Thoracic aorta (tissue), 2 donors: ENCODE results near the gene SFT2D2. TPM values are rescaled to one million over a fixed set of nuclear protein-coding genes. Genes with fewer than 3 reads are reported as not detected.

Experiments
- ATAC-seq: fragments of 150-250 bp; one replicate; pipeline ENCODE4 v1.8.0; 2017; ENCODE audit warnings: low read depth; ENCODE audit not compliant: insufficient number of reproducible peaks, low FRiP score
- DNase-seq: peaks from one replicate; pipeline ENCODE4 v3.0.0-alpha.2; 2020; ENCODE audit warnings: low spot score
- H3K27ac ChIP-seq, 2 donors: fragments of 200-600 bp; sonication (generic); 1 replicate in 1 of 2; 2 replicates in 1 of 2; pipeline ENCODE4 v1.5.1; 2016; ENCODE audit warnings: mild to moderate bottlenecking in 2 of 2, moderate library complexity in 2 of 2
- H3K27me3 ChIP-seq: fragments of 200-600 bp; sonication (generic); replicated peaks from 2 replicates; pipeline ENCODE4 v1.6.0; 2016; ENCODE audit warnings: mild to moderate bottlenecking; ENCODE audit not compliant: insufficient read depth
- H3K36me3 ChIP-seq: fragments of 200-600 bp; sonication (generic); one replicate; pipeline ENCODE4 v1.5.1; 2016
- H3K4me1 ChIP-seq, 2 donors: fragments of 200-600 bp; sonication (generic); 1 replicate in 1 of 2; 2 replicates in 1 of 2; pipeline versions ENCODE4 v1.5.1 to v1.6.0; 2016; ENCODE audit warnings: low read depth in 2 of 2, mild to moderate bottlenecking in 1 of 2; ENCODE audit not compliant: control insufficient read depth in 1 of 2
- H3K4me3 ChIP-seq: fragments of 200-600 bp; sonication (generic); 2 replicates; pipeline ENCODE4 v1.5.1; 2016; ENCODE audit warnings: mild to moderate bottlenecking
- H3K9me3 ChIP-seq: fragments of 200-600 bp; sonication (generic); 2 replicates; pipeline ENCODE4 v1.5.1; 2016
- total RNA-seq, 2 donors: library from RNA; depleted of rRNA; stranded (reverse); fragments of >200 nt; gene quantifications; one replicate each; pipeline versions ENCODE4 v1.1.0 to v1.2.3, GENCODE V29; 2016
- TF ChIP-seq, protein P1 (sequence below): fragments of 200-600 bp; sonication (generic); IDR thresholded peaks from one replicate; pipeline ENCODE4 v1.5.1; 2019; ENCODE audit warnings: antibody characterized with exemption

SFT2D2 gene
- total RNA-seq, 2 donors from 2014 or later: 65.4 to 124 TPM

DNA sequence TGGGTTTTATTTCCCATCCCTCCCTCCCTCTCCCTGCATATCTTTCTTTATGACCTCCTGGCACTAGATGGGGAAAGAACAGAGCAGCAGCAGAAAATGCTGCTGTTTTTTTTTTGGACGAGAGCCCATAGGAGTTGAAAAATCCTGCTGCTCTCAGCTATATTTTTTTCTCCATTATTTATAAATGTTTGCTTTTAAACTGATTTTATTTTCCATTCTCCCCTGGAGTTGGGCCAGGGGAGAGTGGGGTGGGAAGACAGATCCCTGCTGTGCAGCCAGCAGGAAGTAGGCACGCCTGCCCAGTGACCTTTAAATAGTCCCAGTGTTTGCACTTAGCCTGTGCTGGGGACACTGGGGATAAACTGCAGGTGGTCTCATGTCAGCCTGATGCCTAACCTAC, 17.4 kb downstream of the SFT2D2 start:
- peaks cover 21 to 53% of the 10 kb centered on the region in 2 donors for H3K4me1 ChIP-seq
- H3K27ac ChIP-seq: peak overlapping the region; percentile 39 to 60
- no peak for ATAC-seq
- no peaks in the 10 kb centered on the region for H3K27me3 ChIP-seq
- TF ChIP-seq, protein P1, sequence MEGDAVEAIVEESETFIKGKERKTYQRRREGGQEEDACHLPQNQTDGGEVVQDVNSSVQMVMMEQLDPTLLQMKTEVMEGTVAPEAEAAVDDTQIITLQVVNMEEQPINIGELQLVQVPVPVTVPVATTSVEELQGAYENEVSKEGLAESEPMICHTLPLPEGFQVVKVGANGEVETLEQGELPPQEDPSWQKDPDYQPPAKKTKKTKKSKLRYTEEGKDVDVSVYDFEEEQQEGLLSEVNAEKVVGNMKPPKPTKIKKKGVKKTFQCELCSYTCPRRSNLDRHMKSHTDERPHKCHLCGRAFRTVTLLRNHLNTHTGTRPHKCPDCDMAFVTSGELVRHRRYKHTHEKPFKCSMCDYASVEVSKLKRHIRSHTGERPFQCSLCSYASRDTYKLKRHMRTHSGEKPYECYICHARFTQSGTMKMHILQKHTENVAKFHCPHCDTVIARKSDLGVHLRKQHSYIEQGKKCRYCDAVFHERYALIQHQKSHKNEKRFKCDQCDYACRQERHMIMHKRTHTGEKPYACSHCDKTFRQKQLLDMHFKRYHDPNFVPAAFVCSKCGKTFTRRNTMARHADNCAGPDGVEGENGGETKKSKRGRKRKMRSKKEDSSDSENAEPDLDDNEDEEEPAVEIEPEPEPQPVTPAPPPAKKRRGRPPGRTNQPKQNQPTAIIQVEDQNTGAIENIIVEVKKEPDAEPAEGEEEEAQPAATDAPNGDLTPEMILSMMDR: no peak
- no peaks in the 10 kb centered on the region for H3K9me3 ChIP-seq
- no peak overlapping the region for H3K4me3 ChIP-seq
- no peak for DNase-seq
- peaks cover 48% of the 10 kb centered on the region for H3K36me3 ChIP-seq

DNA sequence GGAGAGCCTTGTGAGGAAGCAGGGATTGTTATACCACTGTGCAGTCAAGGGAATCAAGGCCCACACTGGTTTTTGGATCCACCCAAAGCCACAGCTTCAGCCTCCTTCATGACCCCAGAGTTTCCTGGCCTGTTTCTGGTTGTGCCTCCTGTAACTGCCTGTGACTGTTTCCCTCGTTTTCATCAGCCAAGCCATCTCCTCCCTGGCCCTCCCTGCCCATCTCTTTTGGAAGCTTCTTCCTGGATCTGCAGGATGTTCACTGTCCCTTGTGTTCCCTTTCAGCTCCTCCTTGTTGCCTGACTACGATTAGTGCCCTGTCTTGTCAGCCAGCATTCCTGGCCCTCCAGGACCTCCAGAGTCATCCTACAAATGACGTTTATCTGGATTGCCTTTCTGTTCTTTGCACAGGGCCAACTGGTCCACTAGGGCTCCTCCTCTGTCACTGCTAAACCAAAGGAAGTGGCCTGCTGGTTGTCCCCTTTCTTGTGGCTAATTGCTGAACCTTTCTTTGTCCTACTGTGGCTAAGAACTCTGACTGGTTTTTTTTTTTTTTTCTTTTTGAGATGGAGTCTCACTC, 17.9 kb downstream of the SFT2D2 start:
- H3K36me3 ChIP-seq: peaks cover 47% of the 10 kb centered on the region
- no peaks in the 10 kb centered on the region for H3K27me3 ChIP-seq
- H3K4me3 ChIP-seq: no peak overlapping the region
- TF ChIP-seq, protein P1: no peak
- DNase-seq: no peak
- no peaks in the 10 kb centered on the region for H3K9me3 ChIP-seq
- peak overlapping the region; percentile 39 to 60 for H3K27ac ChIP-seq
- ATAC-seq: no peak
- peaks cover 21 to 53% of the 10 kb centered on the region in 2 donors for H3K4me1 ChIP-seq

DNA sequence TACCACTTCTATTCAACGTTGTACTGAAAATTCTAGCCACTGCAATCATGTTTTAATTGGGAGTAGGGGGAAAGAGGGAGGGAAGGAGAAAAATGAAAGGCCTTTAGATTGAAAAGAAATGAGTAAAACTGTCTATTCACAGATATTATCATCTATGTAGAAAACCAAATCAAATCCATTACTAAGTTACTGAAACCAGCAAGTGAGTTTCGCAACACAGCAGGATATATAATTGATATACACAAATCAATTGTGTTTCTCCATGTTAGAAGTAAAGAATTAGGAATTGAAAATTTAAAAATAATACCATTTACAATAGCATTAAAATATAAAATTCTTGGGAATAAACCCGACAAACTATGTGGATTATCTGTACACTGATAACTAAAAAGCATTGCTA, 19.2 kb downstream of the SFT2D2 start:
- DNase-seq (no peak), ATAC-seq (no peak)
- Histone ChIP-seq H3K9me3 (no peaks in the 10 kb centered on the region), H3K4me3 (no peak overlapping the region), H3K36me3 (peaks cover 36% of the 10 kb centered on the region), H3K4me1 (peaks cover 21 to 62% of the 10 kb centered on the region in 2 donors), H3K27ac (no peak overlapping the region), H3K27me3 (no peaks in the 10 kb centered on the region)
- TF ChIP-seq, protein P1: no peak

DNA sequence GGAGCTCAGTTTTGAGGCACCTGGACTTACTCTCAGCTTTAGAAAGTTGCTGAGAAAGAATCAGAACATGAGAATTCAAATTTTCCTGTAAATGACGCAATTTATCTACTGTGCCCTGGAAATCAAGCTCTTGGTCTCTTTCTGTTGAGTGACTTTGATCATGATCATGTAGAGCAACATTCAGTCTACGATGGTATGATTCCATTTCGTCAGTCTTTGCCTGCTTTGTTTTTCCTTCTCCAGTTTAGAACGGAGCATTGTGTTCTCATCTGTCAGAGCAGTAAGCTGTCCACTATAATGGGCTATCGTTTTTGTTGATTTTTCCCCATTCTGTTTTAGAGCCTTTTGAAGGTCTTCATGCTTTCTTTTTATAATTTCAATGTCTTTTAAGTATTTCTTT, 20.7 kb downstream of the SFT2D2 start:
- TF ChIP-seq, protein P1: no peak
- DNase-seq (no peak), ATAC-seq (no peak)
- no peaks in the 10 kb centered on the region for H3K27me3 ChIP-seq
- peaks cover 21 to 76% of the 10 kb centered on the region in 2 donors for H3K4me1 ChIP-seq
- H3K36me3 ChIP-seq: peaks cover 25% of the 10 kb centered on the region
- peak overlapping the region; percentile 10 to 41 for H3K27ac ChIP-seq
- H3K4me3 ChIP-seq: no peak overlapping the region
- no peaks in the 10 kb centered on the region for H3K9me3 ChIP-seq

DNA sequence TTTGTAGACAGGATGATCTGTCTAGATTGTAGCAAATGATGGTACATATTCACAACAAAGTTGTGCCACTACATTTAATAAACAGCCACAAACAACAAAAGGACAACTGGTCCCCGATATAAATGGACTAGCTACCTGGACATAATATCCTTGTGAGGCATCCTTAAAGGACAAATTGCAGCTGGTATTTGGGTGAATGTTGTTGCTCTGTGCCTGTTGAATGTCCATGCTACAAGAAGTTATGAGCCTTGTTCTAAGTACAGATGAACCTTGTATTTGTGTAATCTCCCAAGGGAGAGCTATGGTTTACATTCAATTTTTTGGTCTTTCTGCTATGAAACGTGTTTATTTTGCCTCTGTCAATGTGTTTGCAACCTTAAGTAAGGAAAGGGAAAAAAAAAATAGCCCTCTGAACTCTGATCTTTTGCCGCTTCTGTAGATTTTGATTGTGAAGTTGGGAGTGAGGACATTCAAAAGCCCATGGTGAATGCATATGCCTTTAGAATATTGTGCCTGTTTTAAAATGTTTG, 26.5 kb downstream of the SFT2D2 start:
- no peaks in the 10 kb centered on the region for H3K27me3 ChIP-seq
- ATAC-seq (no peak), DNase-seq (no peak)
- H3K9me3 ChIP-seq: peaks cover 13% of the 10 kb centered on the region
- peaks cover 14 to 45% of the 10 kb centered on the region in 2 donors for H3K4me1 ChIP-seq
- no peak overlapping the region for H3K27ac ChIP-seq
- TF ChIP-seq, protein P1: no peak
- no peak overlapping the region for H3K4me3 ChIP-seq
- peaks cover 3% of the 10 kb centered on the region for H3K36me3 ChIP-seq
